GM21576 (cell line): Measurements from ENCODE around the gene TERB1.

Experiments used
- ATAC-seq: cut with Tn5 transposase; IDR thresholded peaks from one replicate; pipeline ENCODE4 v1.9.1; 2021; ENCODE audit warnings: mild to moderate bottlenecking, moderate library complexity; ENCODE audit not compliant: unreplicated experiment

Gene TERB1

DNA sequence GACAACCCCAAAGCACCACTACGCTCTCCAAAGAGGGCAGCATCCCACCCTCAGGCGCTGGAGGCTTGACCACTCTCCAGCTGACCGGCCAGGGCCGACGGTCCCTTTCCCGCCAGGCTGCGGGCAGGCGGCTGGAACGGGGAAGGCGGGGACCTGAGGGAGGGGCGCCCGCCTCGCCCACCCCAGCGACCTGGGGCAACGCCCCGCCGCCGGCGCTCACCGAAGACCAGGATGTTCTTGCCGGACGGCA lies 50.4 kb downstream of the TERB1 start:
- peak; percentile 10 for ATAC-seq

- no peak for ATAC-seq
Measured at GRCh38 chr16:66750279-66751052, 50.9 kb downstream of the TERB1 start.

- no peak for ATAC-seq
Measured at GRCh38 chr16:66746682-66747081, 54.7 kb downstream of the TERB1 start.

DNA sequence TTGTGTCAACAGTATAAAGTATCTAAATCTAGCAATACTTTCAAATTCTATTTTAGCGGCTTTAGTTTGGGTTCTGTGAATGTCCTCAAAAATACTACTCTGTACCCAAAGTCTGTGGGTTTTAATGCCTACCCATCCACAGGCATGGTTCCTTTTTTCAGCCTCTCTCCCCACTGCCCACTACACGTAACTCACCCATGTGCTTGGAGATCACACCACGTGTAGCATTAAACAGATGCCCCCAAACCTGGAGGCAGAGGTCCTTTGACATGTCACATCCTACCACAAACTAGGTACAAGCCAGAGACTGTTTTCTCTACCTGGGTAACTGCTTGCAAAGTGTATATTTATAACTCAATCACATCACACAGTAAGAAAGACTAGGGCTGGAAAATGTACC lies 55.3 kb downstream of the TERB1 start:
- ATAC-seq = no peak

DNA sequence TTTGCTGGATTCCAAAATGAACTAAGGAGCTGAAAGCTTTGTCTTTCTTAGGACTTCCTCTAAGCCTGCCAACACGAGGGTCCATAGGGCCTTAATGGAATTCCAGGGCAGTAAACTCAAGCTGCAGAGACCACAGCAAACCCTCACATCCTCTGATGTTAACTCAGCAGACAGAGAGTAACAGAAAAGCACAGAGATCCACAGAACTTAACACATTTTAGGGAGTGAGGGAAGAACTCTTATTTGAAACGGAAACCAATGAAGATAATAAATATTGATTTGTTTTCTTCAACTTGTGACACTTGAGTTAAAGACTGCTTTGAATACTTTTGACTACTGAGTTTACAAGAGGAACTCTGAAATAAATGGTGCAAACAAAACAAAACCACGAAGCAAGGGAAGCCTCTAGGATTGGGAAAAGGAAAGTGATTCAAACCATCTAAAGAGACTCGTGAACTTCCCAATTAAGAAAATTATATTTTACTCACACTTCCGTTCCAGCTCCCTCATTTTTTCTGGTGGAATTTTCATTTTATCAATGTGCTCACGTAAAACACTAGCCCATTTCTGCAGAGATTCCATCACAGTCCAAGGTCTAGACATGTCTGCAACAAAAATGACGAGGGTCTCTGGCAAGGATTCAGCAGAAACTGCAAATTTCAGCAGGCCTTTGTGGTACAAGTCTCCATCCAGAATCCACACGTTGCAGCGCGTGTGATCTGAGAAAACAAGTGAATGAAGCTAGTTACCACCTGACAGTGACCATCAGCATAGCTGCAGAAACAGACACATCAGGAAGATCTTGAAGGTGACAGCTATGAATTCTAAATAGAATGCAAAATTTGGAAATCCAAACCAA lies 59.2 kb downstream of the TERB1 start:
- no peak for ATAC-seq

DNA sequence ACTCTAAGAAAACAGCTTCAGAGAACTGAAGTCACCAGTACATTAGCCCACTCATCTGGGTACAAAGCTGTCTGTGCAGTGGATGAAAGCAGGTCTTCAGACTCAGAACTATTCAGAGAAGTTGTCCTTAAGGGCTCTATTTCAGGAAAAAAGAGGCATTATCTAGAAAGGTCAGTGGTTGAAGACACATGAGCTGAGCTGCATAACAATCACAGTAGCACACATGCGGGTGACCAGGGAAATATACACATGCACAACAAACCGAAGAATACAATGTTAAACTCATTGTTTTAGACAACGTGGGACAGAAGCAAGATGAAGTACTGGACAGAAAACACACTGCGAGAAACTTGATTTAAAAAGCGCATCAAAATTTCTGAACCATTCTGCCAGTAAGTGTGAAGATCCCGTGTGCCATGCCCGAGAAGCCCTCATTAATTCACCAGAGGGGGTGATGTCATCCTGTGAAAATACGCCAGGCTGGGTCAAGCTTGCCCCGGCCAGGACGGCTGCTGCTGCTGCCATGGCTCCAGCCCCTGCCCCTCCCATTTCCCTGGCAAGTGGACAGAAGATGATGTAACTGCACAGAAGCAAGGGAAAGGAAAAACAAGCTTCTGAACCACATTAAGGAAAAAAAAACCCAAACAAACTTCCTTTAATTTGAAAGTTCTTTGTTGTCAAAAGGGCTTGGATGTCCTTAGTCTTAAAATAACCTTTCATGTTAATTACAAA lies 60.0 kb downstream of the TERB1 start:
- no peak for ATAC-seq

DNA sequence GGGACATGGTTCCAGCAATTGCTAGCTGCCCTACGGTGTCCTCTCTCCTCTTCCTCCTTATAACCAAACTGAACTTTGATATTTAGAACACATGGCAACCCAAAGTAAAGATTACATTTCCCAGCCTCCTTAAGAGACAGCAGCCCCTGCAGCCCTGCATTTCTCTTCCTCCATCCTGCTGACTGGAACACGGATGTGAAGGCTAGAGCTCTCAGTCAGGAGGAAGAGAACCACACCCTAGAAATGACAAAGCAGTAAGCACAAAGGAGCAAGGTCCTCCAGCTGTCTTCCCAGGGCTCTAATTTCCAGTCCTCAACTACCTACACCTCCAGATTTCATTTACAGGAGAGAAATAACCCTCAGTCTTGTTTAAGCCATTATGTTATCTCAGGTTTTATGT lies 60.9 kb downstream of the TERB1 start:
- ATAC-seq = no peak

DNA sequence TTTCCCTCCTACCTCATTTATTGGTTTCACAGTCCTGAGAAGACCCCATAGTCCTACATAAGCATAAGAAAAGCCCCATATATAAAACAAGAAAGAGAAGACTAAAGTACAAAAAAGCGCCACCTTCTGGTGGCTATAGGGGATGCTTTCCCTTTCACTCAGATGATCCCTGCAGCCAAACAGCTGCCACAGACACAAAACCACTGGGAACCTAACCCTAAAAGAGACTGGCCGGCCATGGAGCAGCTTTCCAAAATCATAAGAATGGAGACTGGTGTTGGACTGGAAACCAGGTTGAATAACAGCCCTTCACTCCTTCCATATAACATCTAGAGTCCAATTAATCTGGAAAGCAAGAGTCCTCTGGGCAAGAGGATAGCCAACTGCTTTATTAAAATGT lies 61.4 kb downstream of the TERB1 start:
- no peak for ATAC-seq

DNA sequence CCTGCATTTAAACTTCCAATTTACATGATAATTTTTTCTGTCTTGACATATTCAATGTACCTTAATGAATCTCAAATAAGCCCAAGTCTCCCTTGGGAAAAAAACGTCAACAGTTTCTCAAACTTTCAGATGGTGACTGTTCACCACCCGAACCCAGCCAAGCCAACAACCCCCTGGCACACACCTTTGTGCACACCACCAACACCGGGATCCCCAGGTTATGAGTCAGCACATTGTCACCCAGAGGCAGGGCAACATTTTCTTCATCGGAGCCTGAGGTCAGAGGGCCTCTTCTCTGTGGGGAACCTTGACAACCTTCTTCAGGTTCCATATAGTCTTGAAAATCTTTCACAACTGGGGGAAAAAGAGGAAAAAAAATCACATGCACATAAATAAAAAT lies 65.5 kb downstream of the TERB1 start:
- ATAC-seq = no peak

DNA sequence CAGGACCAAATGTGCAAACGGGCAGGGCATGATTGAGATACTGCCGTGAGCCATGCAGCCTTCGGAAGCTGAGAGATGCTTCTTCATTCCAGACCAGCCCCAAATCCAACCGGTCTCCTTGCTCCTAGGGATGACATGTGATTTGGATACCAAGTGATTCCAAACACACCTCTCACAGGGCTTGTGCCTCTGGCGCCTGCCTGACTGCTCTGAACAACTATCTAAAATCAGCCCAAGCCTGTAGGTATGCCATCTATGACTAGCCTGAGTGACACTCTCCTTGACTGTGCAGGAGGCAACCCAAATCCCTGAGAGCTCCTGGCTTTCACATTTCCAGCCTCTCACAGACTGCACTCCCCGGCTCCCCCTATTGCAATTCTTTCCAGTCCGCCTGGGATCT lies 70.3 kb downstream of the TERB1 start:
- ATAC-seq = no peak

DNA sequence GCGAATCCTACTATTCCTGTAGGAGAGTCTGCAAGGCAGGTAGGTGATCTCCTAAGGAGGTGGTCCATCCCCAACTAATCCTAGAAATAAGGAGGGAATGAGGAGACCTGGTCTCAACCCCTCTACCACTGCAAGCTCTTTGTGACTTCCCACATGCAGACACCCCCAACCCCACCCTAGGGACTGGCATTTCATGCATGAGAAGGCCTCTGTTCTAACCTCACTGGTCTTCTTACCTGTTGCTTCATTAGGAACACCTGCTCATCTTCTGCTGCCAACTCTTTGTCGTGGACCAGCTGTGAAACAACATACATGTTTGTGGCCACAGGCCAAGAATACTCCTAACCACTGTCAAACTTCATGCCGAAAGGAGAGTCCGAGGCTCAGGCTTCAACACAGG lies 72.6 kb downstream of the TERB1 start:
- no peak for ATAC-seq

DNA sequence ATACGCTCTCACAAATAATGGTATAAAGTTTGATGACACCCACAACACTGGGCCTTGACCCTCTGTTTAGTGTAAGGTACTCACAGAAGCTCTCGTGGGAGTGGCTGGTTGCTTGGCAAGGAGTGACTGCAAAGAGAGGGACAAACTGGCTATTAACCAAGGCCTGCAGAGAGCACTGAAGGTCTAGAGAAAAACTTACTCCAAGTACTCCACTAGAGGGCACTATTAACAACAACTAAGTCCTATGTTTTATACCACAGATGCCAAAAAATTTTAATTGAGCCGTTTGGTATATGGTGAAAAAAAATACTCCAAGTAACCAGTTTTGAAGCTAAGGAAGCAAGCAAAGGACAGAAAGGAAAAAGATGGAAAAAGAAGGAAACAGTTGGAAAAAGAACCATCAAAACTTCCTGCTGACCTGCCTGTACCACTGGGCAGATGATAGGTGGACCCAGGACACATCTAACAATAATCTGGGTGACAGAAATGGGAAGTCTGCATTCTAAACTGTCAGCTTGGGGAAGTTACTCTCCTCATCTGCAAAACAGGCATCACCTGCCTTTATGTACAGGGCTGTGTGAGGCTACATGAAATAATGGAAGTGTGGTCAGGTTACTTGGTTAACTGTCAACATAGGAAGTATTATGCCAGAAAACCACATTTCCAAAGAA lies 73.1 kb downstream of the TERB1 start:
- peak; percentile 58 for ATAC-seq

GRCh38 chr16:66720766-66721165 lies 80.6 kb downstream of the TERB1 start:
- no peak for ATAC-seq

DNA sequence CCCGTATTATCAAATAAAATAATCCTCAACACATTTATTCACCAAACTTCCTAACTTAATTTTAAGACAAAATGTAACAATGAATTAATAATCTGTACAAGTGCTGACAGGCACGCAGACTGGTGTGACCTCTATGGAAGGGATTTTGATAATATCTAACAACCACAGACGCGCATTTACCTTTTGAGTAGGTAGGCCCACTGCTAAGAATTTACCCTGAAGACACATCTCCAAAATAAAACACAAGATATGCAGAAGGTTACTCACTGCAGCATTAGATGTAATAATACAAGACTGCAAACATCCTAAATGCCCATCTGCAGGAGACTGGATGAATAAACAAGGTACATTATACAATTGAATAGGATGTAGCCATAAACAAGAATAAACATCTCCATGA lies 82.1 kb downstream of the TERB1 start:
- ATAC-seq = no peak

GRCh38 chr16:66717776-66718175 lies 83.6 kb downstream of the TERB1 start:
- ATAC-seq = no peak

DNA sequence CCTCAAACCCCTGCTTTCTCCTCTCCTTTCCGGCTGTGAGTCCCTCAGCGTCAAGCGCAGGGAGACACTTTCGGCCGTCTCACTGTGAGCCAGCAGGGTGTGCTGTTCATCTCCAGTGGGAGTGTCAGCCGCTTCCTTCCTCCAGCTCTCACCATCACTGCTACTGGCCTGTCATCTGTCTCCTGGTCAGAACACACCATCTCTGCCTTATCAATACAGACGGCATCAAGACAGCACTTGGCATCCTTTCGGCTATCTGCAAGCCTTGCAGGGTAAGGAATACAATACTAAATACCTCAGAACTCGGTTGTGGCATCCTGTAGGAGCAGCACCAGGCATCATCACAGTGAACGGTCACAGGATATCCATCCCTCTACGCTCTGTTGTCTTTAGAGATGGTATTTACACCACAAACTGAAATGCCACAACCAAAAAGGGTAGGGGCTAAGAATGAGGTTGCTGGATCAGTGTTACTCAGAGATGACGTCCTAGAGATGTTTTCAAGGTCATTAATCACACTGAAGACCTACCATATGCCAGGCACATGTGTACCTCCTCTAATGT lies 84.2 kb downstream of the TERB1 start:
- no peak for ATAC-seq

DNA sequence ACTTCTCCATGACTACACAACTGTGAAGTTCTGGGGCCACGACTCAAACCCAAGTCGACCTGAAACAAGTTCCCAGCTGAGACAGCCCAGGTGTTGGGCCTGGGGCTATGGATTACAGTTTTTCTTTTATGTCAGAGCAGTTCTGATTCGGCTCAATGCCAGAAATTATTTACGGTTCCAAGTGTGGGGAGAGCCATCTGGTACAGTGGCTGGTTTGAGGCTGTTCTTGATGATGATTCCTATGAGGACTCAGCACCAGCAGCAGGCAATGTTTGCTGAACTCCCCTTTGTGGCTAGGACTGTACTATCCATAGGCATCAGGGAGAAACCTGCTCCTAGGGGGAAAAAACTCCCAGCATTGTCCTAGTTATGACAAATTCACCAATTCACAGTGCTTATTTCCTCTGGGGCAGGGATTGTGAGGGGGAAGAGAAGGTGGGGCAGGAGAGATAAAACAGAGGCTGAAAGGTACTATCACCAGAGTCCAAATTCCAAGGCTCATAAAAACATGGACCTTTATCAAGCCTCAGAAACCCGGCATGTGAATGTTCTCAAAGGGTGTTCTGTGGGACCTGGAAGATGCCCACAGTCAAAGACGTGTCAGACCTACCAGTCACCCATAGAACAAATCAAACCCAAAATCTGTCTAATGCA lies 86.6 kb downstream of the TERB1 start:
- no peak for ATAC-seq

DNA sequence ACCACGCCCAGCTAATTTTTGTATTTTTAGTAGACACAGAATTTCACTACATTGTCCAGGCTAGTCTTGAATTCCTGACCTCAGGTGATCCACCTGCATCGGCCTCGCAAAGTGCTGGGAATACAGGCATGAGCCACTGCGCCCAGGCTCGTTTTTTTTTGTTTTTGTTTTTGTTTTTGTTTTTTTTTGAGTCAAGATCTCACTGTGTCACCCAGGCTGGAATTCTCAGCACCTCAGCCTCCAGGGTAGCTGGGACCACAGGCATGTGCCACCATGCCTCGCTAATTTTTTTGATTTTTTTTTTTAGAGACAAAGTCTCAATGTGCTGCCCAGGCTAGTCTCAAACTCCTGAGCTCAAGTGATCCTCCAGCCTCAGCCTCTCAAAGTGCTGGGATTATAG lies 87.3 kb downstream of the TERB1 start:
- ATAC-seq = no peak

- ATAC-seq = no peak
Measured at GRCh38 chr16:66713076-66713475, 88.3 kb downstream of the TERB1 start.

DNA sequence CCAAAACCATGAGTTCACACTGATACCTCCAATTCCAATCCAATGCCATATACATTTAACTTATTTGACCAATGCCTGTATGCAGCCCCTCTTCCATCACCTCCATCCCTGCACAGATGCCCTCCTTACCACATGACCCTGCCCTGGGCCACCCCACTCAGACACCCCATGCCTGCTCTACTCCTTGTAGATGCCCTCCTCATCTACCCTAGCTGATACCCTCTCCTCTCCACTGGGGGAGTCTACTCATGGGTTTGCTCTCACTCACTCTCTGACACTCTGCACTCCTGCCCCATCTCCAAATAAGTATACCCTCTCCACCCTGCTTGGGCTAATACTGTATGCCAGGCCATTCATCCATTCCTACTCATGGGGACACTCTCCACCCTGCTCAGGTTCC lies 88.9 kb downstream of the TERB1 start:
- no peak for ATAC-seq

DNA sequence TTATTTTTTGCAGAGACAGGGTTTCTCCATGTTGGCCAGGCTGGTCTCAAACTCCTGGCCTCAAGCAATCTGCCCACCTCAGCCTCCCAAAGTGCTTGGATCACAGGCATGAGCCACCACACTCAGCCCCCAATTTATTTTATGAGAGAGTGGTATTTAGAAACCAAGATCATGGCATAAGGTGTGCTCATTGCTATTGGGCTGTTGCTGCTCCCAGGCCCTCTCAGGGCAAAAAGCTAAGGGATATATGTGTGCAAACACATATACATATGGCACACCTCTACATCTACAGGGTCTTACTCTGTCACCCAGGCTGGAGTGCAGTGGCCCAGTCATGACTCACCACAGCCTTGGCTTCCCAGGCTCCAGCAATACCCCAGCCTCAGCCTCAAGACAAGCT lies 89.8 kb downstream of the TERB1 start:
- ATAC-seq = no peak
